Activated CD4-positive, alpha-beta memory T cell treated with anti-CD3 and anti-CD28 coated beads, Interleukin-2, amount 10 ng/mL, durations not matched to agents 7 days and 5 days (primary cell): Measurements from ENCODE around the gene CSMD2. TPM values are rescaled to one million over a fixed set of nuclear protein-coding genes. Genes with fewer than 3 reads are reported as not detected.

Experiments
- CTCF ChIA-PET: fragments of 350-600 bp; sonication (Branson Sonifier 250); formaldehyde crosslinking; loops from one replicate; lab custom pipeline; 2021; ENCODE audit warnings: antibody characterized with exemption, inconsistent platforms; lab: Charles Lee
- POLR2A ChIA-PET: fragments of 350-600 bp; sonication (Branson Sonifier 250); formaldehyde crosslinking; loops from one replicate; lab custom pipeline; 2021; ENCODE audit warnings: antibody characterized with exemption; lab: Charles Lee
- DNase-seq: peaks from one replicate; pipeline ENCODE4 v3.0.0-alpha.2; 2020
- H3K27ac Mint-ChIP-seq: one replicate; pipeline ENCODE4 v1.8.0; 2021; ENCODE audit warnings: mild to moderate bottlenecking, mixed read lengths
- H3K27me3 Mint-ChIP-seq: one replicate; pipeline ENCODE4 v1.8.0; 2021; ENCODE audit warnings: mixed read lengths
- H3K36me3 Mint-ChIP-seq: one replicate; pipeline ENCODE4 v1.8.0; 2021; ENCODE audit warnings: low read depth, mixed read lengths
- H3K4me1 Mint-ChIP-seq: one replicate; pipeline ENCODE4 v1.8.0; 2021; ENCODE audit warnings: mixed read lengths
- H3K4me3 Mint-ChIP-seq: one replicate; pipeline ENCODE4 v1.8.0; 2021; ENCODE audit warnings: mild to moderate bottlenecking, mixed read lengths
- H3K9me3 Mint-ChIP-seq: one replicate; pipeline ENCODE4 v1.8.0; 2021; ENCODE audit warnings: mixed read lengths
- total RNA-seq, 2 experiments: library from RNA; stranded (reverse); gene quantifications; one replicate each; pipeline ENCODE4 v1.2.3, GENCODE V29; 2021

CSMD2 gene
- total RNA-seq, 2 experiments from 2014 or later, result not detected

DNA sequence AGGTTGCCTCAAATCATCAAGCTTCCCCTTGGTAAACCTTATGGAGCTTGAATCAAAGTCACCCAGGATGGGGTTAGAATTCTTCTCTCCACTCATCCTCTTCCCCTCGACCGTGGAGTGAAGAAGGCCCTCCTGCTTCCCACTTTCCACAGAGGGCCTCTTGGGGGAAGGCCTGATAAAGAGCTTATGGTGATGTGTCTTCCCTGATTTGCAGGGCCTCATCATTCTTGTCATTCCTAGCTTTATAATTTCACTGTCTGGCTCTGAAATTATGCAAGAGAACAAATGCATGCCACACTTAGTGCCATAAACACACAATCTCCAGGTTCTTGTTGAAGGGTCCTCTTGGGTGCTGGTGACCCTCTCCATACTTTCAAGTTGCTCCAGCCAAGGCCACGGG, 199.9 kb downstream of the CSMD2 start:
- Mint-ChIP-seq H3K27me3 (no peaks in the 10 kb centered on the region), H3K27ac (no peak overlapping the region), H3K4me3 (no peak overlapping the region), H3K4me1 (no peaks in the 10 kb centered on the region), H3K9me3 (no peaks in the 10 kb centered on the region), H3K36me3 (no peaks in the 10 kb centered on the region)
- ChIA-PET CTCF (no interaction called here), POLR2A (no interaction called here)
- DNase-seq, result no peak

DNA sequence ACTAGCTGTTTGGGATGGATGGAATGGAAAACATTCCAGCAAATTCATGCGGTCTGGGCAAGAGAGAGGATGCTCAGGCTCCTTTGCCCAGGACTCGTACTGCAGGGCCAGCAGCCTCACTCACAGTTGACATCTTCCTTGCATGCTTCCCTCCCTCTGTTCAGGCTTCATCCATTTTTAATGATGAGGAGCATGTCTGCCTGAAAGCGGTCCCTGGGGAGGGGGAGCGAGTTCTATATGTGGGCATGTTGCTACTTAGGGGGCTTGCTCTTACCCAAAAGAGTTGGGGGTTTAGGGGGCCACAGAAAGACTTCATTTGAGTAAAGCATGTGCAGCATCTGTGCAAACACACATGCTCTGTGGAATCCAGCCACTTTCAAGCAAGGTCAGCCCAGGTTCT, 203.0 kb downstream of the CSMD2 start:
- H3K36me3 Mint-ChIP-seq, result no peaks in the 10 kb centered on the region
- H3K27me3 Mint-ChIP-seq, result no peaks in the 10 kb centered on the region
- ChIA-PET CTCF (no interaction called here), POLR2A (no interaction called here)
- no peak for DNase-seq
- H3K4me1 Mint-ChIP-seq, result no peaks in the 10 kb centered on the region
- no peak overlapping the region for H3K4me3 Mint-ChIP-seq
- no peak overlapping the region for H3K27ac Mint-ChIP-seq
- H3K9me3 Mint-ChIP-seq, result no peaks in the 10 kb centered on the region

DNA sequence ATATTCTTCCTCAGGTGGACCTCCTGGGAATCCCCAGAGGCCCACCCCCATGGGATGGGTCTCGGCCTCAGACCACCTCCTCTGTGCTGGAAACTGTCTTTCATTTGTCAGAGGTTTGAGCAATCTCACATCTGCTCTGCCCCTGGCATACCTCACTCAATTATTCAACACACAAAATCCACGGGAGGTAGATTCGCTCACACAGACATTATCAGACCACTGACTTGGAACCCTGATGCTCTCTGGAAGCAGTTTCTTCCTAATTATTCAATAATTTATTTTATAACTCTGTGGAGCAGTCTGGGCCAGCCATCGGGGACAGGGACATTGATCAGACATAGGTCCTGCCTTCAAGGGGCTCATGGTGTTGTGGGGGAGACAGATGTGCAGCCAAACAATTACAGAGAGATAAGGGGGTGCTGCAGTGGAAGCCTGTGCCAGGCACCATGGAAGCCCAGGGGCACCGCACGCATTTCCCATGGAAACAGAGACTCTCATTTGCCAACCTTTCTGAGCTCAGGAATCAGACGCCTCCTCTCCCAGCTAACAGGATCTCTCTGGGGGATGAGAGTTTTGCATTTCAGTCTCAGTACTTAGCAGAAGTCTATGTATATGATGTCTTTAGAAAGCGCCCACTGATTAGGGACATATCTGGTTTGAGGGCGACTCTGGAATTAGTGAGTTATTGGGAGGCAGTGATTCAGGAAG, 204.7 kb downstream of the CSMD2 start:
- no peaks in the 10 kb centered on the region for H3K4me1 Mint-ChIP-seq
- H3K4me3 Mint-ChIP-seq, result no peak overlapping the region
- H3K36me3 Mint-ChIP-seq, result no peaks in the 10 kb centered on the region
- CTCF ChIA-PET, result no interaction called here
- no peak overlapping the region for H3K27ac Mint-ChIP-seq
- POLR2A ChIA-PET, result no interaction called here
- H3K27me3 Mint-ChIP-seq, result no peaks in the 10 kb centered on the region
- no peaks in the 10 kb centered on the region for H3K9me3 Mint-ChIP-seq
- DNase-seq, result no peak

DNA sequence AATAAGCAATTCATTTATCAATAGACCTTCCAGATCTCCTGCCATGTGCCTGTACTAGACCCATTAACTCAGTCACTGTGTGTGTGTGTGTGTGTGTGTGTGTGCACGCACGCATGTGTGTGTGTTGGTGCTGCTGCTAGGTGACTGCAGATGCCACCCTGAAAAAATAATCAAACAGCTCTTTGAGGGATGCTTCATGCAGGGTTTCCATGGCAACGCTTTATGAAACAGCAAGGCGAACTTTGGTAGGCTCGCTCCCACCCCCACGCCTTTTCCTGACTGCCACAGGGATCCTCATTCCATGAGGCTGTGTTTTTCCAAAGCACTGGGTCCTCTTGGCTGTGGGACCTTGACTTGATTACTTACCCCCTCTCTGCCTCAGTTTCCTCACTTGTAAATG, 207.2 kb downstream of the CSMD2 start:
- no peaks in the 10 kb centered on the region for H3K27me3 Mint-ChIP-seq
- CTCF ChIA-PET, result no interaction called here

DNA sequence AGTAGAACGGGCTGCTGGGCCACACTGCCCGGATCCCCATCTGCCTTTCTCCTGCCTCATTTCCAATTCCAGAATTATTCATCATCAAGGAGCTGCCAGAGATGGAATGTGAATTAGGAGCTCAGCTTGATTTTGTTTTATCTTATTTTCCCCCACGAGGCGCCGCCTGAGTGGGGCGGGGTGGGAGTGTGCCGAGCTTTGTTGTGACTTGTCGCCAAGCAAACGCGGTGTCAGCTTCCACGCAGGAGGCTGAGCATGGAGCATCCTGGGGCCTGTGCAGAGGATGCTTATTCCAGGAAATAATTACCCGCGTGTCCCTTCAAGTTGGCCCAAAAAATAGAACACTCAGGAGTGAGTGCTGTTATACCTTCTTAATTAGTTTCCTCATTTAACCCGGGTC, 209.9 kb downstream of the CSMD2 start:
- Mint-ChIP-seq H3K4me3 (no peak overlapping the region), H3K36me3 (no peaks in the 10 kb centered on the region), H3K9me3 (no peaks in the 10 kb centered on the region), H3K4me1 (no peaks in the 10 kb centered on the region), H3K27ac (no peak overlapping the region), H3K27me3 (no peaks in the 10 kb centered on the region)
- ChIA-PET POLR2A (no interaction called here), CTCF (no interaction called here)
- no peak for DNase-seq

More for the DNA sequence above, 207.2 kb downstream of the CSMD2 start:
- no peaks in the 10 kb centered on the region for H3K4me1 Mint-ChIP-seq
- no peak overlapping the region for H3K4me3 Mint-ChIP-seq
- H3K9me3 Mint-ChIP-seq, result no peaks in the 10 kb centered on the region
- H3K27ac Mint-ChIP-seq, result no peak overlapping the region
- no peaks in the 10 kb centered on the region for H3K36me3 Mint-ChIP-seq
- POLR2A ChIA-PET, result no interaction called here
- DNase-seq, result no peak

DNA sequence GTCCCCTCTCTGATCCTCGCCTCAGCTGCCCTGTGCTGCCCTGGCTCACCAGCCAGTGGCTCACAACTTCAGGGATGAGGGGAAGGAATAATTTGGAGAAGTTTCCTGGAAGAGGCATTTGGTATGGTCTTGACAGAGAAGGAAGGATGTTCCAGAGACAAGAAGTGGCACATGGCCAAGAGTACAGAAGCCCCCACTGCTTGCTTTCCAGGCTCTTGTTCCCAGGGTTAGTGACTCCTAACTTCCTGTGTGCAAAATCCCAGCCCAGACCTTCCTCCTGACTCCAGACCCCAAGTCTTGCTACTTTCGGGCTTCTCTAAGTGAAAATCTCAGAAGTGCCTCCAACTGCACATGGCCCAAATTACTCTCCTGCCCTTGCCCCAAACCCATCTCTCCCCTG, 215.5 kb downstream of the CSMD2 start:
- no peak for DNase-seq
- Mint-ChIP-seq H3K36me3 (no peaks in the 10 kb centered on the region), H3K4me1 (no peaks in the 10 kb centered on the region), H3K4me3 (no peak overlapping the region), H3K9me3 (no peaks in the 10 kb centered on the region), H3K27me3 (no peaks in the 10 kb centered on the region), H3K27ac (no peak overlapping the region)
- ChIA-PET POLR2A (no interaction called here), CTCF (no interaction called here)

DNA sequence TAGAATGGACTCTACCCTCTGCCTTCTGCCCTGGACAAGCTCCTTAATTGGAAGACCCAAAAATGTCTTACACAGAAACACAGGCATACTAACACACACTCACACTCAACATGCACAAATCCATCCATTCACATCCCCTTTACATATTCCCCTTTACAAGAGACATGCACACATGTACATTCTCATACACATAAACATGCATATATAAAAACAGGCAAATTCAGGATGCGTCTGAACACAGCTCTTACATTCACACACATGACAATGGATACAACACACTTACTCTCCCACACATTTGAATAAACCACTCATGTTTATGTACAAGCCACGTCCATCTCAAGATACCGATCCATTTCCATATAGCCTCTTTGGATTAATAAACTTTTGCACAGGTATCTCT, 216.7 kb downstream of the CSMD2 start:
- no peaks in the 10 kb centered on the region for H3K4me1 Mint-ChIP-seq
- POLR2A ChIA-PET, result no interaction called here
- no peaks in the 10 kb centered on the region for H3K36me3 Mint-ChIP-seq
- H3K4me3 Mint-ChIP-seq, result no peak overlapping the region
- no peak for DNase-seq
- CTCF ChIA-PET, result no interaction called here
- H3K27ac Mint-ChIP-seq, result no peak overlapping the region
- H3K27me3 Mint-ChIP-seq, result no peaks in the 10 kb centered on the region
- no peaks in the 10 kb centered on the region for H3K9me3 Mint-ChIP-seq

DNA sequence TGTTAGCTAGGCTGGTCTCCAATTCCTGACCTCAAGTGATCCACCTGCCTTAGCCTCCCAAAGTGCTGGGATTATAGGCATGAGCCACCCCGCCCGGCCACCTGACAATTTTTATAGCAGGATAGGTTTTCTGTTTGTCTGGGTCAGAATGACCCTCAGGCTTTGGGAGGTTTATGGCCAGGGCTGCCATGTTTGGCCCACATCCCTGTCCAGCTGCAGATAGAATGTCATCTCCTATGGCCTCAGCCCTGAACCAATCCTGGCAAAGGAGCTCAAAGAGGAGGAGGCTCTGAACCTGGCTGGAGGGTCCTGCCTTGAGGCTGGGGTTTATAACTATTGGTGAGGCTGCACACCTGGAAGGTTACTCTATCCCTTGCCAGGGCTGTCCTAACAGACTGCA, 218.2 kb downstream of the CSMD2 start:
- POLR2A ChIA-PET, result no interaction called here
- Mint-ChIP-seq H3K27ac (no peak overlapping the region), H3K4me3 (no peak overlapping the region), H3K27me3 (no peaks in the 10 kb centered on the region), H3K36me3 (no peaks in the 10 kb centered on the region), H3K9me3 (no peaks in the 10 kb centered on the region), H3K4me1 (no peaks in the 10 kb centered on the region)
- no peak for DNase-seq
- CTCF ChIA-PET, result no interaction called here

DNA sequence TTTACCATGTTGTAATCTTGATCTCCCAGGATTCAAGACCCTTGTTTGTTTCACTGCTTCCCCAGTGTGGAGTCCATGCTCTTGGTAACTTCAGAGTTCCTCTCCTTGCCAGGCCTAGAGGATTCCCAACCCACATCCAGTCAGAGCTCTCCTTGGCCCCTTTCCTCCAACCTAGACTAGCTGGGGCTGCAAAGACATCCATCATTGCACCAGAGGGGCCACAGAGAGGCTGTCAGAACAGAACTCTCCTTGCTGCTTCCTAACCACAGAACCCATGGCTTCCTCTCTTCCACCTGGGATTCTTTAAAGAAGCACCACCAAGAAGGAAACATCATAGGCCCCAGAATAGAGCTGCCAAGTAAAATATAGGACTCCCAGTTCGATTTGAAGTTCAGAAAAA, 220.2 kb downstream of the CSMD2 start:
- POLR2A ChIA-PET, result no interaction called here
- Mint-ChIP-seq H3K27ac (no peak overlapping the region), H3K9me3 (no peaks in the 10 kb centered on the region), H3K4me3 (no peak overlapping the region), H3K27me3 (no peaks in the 10 kb centered on the region), H3K4me1 (no peaks in the 10 kb centered on the region), H3K36me3 (no peaks in the 10 kb centered on the region)
- DNase-seq, result no peak
- CTCF ChIA-PET, result no interaction called here

DNA sequence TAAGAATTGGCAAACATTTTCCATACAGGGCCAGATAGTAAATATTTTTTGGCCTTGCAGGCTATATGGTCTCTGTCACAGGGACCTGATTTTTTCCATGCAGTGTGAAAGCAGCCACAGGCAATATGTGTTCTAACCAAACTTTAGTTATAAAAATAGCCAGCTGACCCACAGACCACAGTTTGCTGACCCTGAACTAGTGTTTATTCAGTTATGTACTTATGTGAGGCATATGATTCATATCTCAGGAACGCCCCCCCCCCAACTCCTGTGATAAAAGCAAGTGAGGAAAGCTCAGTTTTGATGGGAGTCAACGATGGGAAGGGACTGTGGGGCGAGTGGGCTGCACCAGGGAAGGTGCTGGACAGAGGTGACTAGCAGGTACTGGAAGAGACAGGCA, 221.1 kb downstream of the CSMD2 start:
- Mint-ChIP-seq H3K4me1 (no peaks in the 10 kb centered on the region), H3K27me3 (no peaks in the 10 kb centered on the region), H3K4me3 (no peak overlapping the region), H3K36me3 (no peaks in the 10 kb centered on the region), H3K9me3 (peaks cover 3% of the 10 kb centered on the region), H3K27ac (no peak overlapping the region)
- ChIA-PET POLR2A (no interaction called here), CTCF (no interaction called here)
- no peak for DNase-seq

DNA sequence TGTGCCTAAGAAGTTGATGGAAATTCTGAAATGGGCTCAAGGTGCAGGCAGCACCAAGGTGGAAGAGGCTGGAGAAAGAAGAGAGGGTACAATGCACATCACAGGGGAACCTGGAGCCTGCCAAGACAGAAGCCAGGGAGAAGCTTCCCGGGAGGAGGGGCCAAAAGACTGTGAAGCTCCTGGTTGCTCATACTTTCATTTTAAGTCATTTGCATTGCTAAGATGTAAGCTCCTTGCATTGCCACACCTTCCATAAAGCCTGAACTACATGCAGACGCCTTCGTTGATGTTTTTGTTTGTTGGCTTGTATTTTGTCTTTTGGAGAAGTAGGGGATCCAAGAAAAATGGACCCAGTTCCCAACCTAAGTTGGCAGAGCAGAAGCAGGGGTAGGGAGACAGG, 232.2 kb downstream of the CSMD2 start:
- no peak overlapping the region for H3K4me3 Mint-ChIP-seq
- no peaks in the 10 kb centered on the region for H3K36me3 Mint-ChIP-seq
- H3K27me3 Mint-ChIP-seq, result no peaks in the 10 kb centered on the region
- no peaks in the 10 kb centered on the region for H3K9me3 Mint-ChIP-seq
- ChIA-PET POLR2A (no interaction called here), CTCF (no interaction called here)
- H3K4me1 Mint-ChIP-seq, result no peaks in the 10 kb centered on the region
- no peak for DNase-seq
- H3K27ac Mint-ChIP-seq, result no peak overlapping the region

DNA sequence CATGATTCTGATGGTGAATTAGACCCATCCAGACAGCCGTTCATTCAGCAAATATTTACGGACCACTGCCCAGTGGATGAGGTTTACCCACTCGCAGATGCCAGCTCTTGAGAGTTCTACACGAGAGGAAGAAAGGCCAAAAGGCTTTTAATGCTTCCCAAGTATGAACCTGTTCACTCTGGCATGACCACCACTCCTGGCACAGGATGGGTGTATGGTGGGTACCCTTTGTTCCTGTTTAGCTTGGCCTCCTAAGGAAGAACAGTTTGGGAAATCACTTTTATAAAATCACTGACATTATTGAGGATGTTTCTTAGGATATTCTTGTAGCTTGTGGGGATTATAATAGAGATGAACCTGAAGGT, 233.9 kb downstream of the CSMD2 start:
- ChIA-PET CTCF (no interaction called here), POLR2A (no interaction called here)
- no peak overlapping the region for H3K4me3 Mint-ChIP-seq
- H3K27me3 Mint-ChIP-seq, result no peaks in the 10 kb centered on the region
- H3K9me3 Mint-ChIP-seq, result no peaks in the 10 kb centered on the region
- H3K36me3 Mint-ChIP-seq, result no peaks in the 10 kb centered on the region
- H3K27ac Mint-ChIP-seq, result no peak overlapping the region
- no peaks in the 10 kb centered on the region for H3K4me1 Mint-ChIP-seq
- DNase-seq, result no peak

DNA sequence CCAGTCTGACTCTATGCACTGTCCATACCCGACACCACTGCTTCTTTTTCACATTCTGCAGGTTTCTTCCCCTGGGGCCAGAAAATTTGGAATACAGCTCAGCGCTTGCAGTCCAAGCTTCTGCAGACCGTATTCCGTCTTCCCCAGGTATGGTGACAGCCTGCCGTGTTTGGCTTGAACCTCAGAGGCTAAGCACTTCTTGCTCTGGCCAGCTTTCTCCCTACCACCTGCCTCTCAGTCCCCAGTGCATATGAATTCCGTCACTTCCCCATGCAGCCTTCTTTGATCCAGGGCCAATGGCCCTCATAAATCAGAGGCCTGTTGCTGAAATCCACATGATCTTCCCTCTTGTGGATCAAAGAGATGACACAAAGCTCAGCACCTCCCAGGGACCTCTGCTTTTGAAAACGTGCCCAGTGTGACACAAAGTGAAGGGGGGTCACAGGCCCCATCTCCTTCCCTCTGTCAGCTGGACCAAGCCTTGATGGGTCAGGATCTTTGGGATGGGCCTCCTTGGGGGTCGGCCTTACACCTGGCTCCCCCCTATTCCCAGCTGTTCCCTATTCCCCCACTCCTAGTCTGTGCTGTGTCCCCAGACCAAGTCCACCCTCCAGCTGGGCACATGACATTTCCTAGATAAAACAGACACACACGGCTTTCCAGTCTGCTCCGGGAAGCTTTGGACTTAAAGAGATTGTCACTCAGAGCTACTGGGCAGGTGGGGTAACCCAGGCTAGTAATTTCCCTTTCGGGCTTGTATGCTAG, 234.5 kb downstream of the CSMD2 start:
- ChIA-PET POLR2A (no interaction called here), CTCF (no interaction called here)
- DNase-seq, result no peak
- no peaks in the 10 kb centered on the region for H3K27me3 Mint-ChIP-seq
- H3K4me1 Mint-ChIP-seq, result no peaks in the 10 kb centered on the region
- H3K36me3 Mint-ChIP-seq, result no peaks in the 10 kb centered on the region
- H3K9me3 Mint-ChIP-seq, result no peaks in the 10 kb centered on the region
- H3K27ac Mint-ChIP-seq, result no peak overlapping the region
- no peak overlapping the region for H3K4me3 Mint-ChIP-seq

DNA sequence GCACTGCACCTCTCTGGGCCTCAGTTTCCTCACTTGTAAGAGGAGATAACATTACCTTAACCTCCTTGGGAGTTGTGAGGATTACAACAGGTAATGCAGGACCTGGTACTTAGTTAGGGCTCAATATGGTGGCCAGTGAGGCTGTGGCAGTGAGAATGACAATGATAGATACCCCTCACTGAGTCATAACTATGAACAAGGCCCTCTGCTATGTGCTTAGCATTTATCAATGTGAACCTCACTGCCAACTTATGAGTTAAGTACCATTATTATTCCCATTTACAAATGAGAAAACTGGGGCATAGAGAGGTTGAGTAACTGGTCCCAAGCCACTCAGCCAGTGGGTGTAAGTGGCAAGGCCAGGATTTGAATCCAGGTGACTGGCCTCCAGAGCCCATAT, 236.8 kb downstream of the CSMD2 start:
- CTCF ChIA-PET, result no interaction called here
- H3K9me3 Mint-ChIP-seq, result no peaks in the 10 kb centered on the region
- H3K36me3 Mint-ChIP-seq, result no peaks in the 10 kb centered on the region
- DNase-seq, result no peak
- no peak overlapping the region for H3K27ac Mint-ChIP-seq
- H3K4me3 Mint-ChIP-seq, result no peak overlapping the region
- no peaks in the 10 kb centered on the region for H3K27me3 Mint-ChIP-seq
- POLR2A ChIA-PET, result no interaction called here
- H3K4me1 Mint-ChIP-seq, result no peaks in the 10 kb centered on the region
